GM12891 (cell line): Measurements from ENCODE around the gene SLC46A1.

Experiments used
- PAX5 ChIP-seq: IDR thresholded peaks from 2 replicates; pipeline ENCODE4 v1.6.1; 2011; ENCODE audit warnings: low read length, moderate library complexity, mild to moderate bottlenecking; ENCODE audit not compliant: insufficient read depth, severe bottlenecking
- POLR2A ChIP-seq: IDR thresholded peaks from 2 replicates; pipeline ENCODE4 v1.6.1; 2011; ENCODE audit warnings: low read depth, low read length, control low read depth
- POLR2AphosphoS5 ChIP-seq: IDR thresholded peaks from 2 replicates; pipeline ENCODE4 v1.6.1; 2011; ENCODE audit warnings: low read depth, low read length, control low read depth
- SPI1 ChIP-seq: IDR thresholded peaks from 2 replicates; pipeline ENCODE4 v1.6.1; 2011; ENCODE audit warnings: low read depth, low read length, control low read depth
- TAF1 ChIP-seq: IDR thresholded peaks from 2 replicates; pipeline ENCODE4 v1.6.1; 2011; ENCODE audit warnings: low read depth, low read length, control low read depth

DNA sequence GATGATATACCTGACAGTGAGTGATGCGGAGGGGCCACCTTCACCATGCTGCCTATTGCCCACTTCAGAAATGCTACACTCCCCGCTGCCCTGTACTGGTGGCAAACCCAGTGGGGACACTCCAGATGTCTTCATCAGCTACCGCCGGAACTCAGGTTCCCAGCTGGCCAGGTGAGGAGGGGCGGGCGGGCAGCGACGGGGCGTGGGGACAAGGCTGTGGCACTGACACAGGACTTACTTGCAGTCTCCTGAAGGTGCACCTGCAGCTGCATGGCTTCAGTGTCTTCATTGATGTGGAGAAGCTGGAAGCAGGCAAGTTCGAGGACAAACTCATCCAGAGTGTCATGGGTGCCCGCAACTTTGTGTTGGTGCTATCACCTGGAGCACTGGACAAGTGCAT, 17.9 kb downstream of the SLC46A1 start:
- no peak for TF ChIP-seq TAF1
- no peak for TF ChIP-seq PAX5
- TF ChIP-seq SPI1: no peak
- TF ChIP-seq POLR2AphosphoS5: no peak
- no peak for TF ChIP-seq POLR2A
